NK-92 (cell line): Measurements from ENCODE around the gene SLC6A11.

ENCODE experiments used
- DNase-seq: peaks from one replicate; lab custom pipeline; 2025; ENCODE audit not compliant: unreplicated experiment; lab: John Stamatoyannopoulos, UW

Gene SLC6A11

GRCh38 chr3:10883478-10884234, 67.6 kb downstream of the SLC6A11 start:
- DNase-seq, result no peak

GRCh38 chr3:10887015-10887414, 71.0 kb downstream of the SLC6A11 start:
- no peak for DNase-seq

- no peak for DNase-seq
These were observed 72.6 kb downstream of the SLC6A11 start for GRCh38 chr3:10888518-10889090.

- no peak for DNase-seq
These were observed 73.4 kb downstream of the SLC6A11 start for GRCh38 chr3:10889206-10889960.

GRCh38 chr3:10890665-10891064, 74.6 kb downstream of the SLC6A11 start:
- DNase-seq, result no peak

- no peak for DNase-seq
These were observed 76.6 kb downstream of the SLC6A11 start for GRCh38 chr3:10892622-10893021.

GRCh38 chr3:10901296-10901945, 85.4 kb downstream of the SLC6A11 start:
- DNase-seq, result no peak

GRCh38 chr3:10907262-10907661, 91.2 kb downstream of the SLC6A11 start:
- no peak for DNase-seq

GRCh38 chr3:10910367-10910766, 94.3 kb downstream of the SLC6A11 start:
- DNase-seq, result no peak

- no peak for DNase-seq
These were observed 95.4 kb downstream of the SLC6A11 start for GRCh38 chr3:10911350-10912002.

GRCh38 chr3:10912786-10913185, 96.8 kb downstream of the SLC6A11 start:
- DNase-seq, result no peak

- no peak for DNase-seq
These were observed 99.3 kb downstream of the SLC6A11 start for GRCh38 chr3:10915376-10915775.

GRCh38 chr3:10917176-10917575, 101.1 kb downstream of the SLC6A11 start:
- DNase-seq, result no peak

GRCh38 chr3:10918011-10918410, 102.0 kb downstream of the SLC6A11 start:
- no peak for DNase-seq

- no peak for DNase-seq
These were observed 103.6 kb downstream of the SLC6A11 start for GRCh38 chr3:10919636-10920035.

- no peak for DNase-seq
These were observed 109.6 kb downstream of the SLC6A11 start for GRCh38 chr3:10925436-10926255.

GRCh38 chr3:10926256-10926810, 110.3 kb downstream of the SLC6A11 start:
- DNase-seq, result no peak

GRCh38 chr3:10926811-10927521, 110.9 kb downstream of the SLC6A11 start:
- DNase-seq, result no peak

- no peak for DNase-seq
These were observed 111.5 kb downstream of the SLC6A11 start for GRCh38 chr3:10927551-10927950.
